ENCODE measurements around the gene PRMT2.
A peak's percentile ranks its signal among the peaks of the same experiment; 100 is the strongest.

PRMT2 gene

DNA sequence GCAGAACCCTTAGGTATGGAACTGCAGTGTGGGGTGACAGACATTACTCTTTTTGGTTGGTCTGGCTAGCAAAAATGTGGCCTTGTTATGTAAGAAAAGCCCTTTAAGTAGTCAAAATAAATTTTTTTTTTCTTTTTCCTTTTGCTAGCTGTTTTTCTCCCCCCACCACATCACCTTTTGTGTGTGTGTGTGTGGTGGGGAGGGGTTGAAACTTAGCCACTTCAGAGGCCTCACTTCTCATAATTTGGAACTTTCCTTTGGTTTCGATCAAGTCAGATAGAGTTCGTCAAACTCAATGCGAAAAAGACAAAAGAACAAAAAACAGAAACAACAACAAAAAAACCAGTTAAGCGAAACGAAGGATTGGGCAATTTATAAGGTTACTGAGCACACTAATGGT is 1.9 kb upstream of the PRMT2 start:
- H3K4me3 ChIP-seq (replicated peaks; ENCODE audit: low read depth, low read length): no peak overlapping the region
- DNase-seq (ENCODE audit: extremely low read depth, low read depth): no peak
- TF ChIP-seq, protein P1, sequence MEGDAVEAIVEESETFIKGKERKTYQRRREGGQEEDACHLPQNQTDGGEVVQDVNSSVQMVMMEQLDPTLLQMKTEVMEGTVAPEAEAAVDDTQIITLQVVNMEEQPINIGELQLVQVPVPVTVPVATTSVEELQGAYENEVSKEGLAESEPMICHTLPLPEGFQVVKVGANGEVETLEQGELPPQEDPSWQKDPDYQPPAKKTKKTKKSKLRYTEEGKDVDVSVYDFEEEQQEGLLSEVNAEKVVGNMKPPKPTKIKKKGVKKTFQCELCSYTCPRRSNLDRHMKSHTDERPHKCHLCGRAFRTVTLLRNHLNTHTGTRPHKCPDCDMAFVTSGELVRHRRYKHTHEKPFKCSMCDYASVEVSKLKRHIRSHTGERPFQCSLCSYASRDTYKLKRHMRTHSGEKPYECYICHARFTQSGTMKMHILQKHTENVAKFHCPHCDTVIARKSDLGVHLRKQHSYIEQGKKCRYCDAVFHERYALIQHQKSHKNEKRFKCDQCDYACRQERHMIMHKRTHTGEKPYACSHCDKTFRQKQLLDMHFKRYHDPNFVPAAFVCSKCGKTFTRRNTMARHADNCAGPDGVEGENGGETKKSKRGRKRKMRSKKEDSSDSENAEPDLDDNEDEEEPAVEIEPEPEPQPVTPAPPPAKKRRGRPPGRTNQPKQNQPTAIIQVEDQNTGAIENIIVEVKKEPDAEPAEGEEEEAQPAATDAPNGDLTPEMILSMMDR (IDR thresholded peaks at IDR 0.05; ENCODE audit: low read depth, low read length, missing control alignments): no peak

DNA sequence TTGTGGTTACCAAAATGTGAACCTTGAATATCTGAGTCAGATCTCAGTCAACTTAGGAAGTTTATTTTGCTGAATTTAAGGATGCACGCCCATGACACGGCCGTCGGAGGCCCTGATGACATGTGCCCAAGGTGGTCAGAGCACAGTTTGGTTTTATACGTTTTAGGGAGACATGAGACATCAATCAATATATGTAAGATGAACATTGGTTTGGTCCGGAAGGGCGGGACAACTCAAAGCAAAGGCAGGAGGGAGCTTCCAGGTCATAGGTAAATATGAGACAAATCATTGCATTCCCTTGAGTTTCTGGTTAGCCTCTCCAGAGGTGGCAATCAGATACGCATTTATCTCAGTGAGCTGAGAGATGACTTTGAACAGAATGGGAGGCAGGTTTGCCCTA is 1.0 kb upstream of the PRMT2 start:
- peak overlapping the region; percentile 77 for H3K4me3 ChIP-seq (replicated peaks; ENCODE audit: low read depth, low read length)
- no peak for DNase-seq (ENCODE audit: extremely low read depth, low read depth)
- TF ChIP-seq, protein P1 (IDR thresholded peaks at IDR 0.05; ENCODE audit: low read depth, low read length, missing control alignments): no peak

DNA sequence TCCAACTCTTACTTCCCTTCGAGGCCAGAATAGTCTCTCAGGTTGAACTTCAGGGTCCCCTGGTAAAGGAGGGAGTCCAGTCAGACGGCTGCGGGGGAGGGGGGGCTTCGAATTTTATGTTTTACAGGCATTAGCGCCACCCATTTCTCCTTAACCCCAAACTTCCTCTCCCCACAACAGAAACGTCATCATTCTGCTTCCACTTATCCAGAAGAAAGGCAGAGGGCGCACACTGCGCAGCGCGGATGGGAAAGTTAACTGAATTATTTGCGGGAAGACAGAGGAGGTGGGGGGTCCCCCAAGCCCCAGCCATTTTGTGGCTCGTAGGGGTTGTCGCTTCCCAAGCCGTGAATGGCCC is 529 bp upstream of the PRMT2 start:
- TF ChIP-seq, protein P1 (IDR thresholded peaks at IDR 0.05; ENCODE audit: low read depth, low read length, missing control alignments): no peak
- peak overlapping the region; percentile 77 for H3K4me3 ChIP-seq (replicated peaks; ENCODE audit: low read depth, low read length)
- peak; percentile 66 for DNase-seq (ENCODE audit: extremely low read depth, low read depth)

DNA sequence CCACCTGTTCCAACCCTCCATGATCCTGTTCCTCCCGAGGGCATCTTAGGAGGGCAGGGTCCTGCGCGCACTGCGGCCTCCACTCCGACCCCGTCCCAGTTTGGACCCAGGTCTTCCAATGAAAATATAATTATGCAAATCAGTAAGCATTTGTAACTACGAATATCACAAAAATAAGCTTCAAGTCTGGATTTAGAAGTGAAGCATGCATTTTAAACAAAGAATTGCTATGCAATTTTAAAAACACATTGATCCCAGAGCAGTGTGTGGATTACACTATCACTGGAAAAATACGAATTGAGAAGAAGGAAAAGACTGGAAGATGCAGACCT is 673 bp downstream of the PRMT2 start:
- TF ChIP-seq, protein P1 (IDR thresholded peaks at IDR 0.05; ENCODE audit: low read depth, low read length, missing control alignments): no peak
- peak overlapping the region; percentile 77 for H3K4me3 ChIP-seq (replicated peaks; ENCODE audit: low read depth, low read length)
- DNase-seq (ENCODE audit: extremely low read depth, low read depth): no peak

DNA sequence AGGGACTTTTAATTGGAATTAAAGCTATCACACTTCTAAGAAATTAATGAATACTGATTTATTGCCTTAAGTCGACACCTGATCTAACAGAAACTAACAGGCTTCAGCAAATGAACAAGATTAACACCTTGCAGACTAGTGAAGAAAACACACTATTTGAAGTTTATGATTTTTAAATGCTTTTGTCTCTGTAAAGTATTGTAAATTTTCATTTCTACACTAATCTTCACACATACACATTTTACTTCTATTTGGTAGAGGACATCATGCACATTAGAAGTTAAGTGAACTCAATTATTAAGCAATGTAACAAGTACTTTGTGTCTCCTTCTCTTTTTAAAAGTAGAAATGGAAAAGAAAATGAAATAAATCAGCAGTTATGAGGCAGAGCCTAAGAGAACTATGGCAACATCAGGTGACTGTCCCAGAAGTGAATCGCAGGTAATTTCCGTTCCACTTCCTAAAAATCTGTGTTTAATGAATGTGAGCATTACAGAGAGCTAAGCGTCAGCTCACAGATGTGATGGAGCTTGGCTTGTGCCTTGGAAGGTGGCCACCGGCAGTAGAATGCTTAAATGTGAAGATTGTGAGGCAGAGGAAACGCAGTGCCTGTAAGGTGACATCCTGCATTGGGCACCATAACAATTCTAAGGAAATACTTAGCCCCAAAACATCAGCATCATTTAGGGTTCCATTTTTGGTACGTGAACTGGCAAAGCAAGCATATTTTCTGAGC is 1.2 kb downstream of the PRMT2 start:
- TF ChIP-seq, protein P1 (IDR thresholded peaks at IDR 0.05; ENCODE audit: low read depth, low read length, missing control alignments): no peak
- DNase-seq (ENCODE audit: extremely low read depth, low read depth): no peak
- H3K4me3 ChIP-seq (replicated peaks; ENCODE audit: low read depth, low read length): peak overlapping the region; percentile 77

DNA sequence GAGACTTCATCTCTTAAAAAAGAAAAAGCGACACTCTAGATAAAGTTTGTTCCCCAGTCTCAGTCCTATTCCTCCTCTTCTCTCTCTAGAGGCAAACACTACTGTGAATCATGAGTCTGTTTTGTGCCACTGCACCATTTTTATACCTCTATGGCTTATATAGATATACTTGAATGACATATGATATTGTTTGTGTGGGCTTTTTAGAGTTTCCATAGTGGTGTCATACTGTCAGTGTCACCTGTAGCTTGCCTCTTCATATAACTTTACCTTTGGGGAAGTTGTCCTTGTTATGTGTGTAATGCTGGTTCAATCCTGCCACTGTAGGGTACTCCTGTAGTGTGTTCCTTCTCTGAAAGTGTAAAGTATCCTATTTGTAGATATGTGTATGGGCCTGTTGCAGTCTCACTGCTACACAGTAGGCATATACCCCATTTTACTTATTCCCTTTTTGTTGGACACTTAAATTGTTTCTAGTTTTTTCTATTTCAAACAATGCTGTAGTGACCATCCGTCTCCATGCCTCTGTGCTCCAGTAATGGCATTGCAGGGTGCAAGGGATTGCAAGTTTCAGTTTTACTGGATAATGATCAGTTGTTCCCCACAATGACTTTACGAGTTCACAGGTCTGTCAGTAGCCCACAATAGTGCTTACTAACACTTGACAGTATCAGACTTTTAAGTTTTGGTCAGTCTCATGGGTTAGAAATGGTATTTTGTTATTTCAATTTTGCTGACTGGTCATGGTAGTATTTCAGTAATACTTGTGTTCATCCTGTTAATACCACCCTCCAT is 2.7 kb downstream of the PRMT2 start:
- DNase-seq (ENCODE audit: extremely low read depth, low read depth): no peak
- peak overlapping the region; percentile 13 for H3K4me3 ChIP-seq (replicated peaks; ENCODE audit: low read depth, low read length)
- TF ChIP-seq, protein P1 (IDR thresholded peaks at IDR 0.05; ENCODE audit: low read depth, low read length, missing control alignments): no peak

All from HFF-Myc (cell line).